ENCODE results near the gene DNAJC16. TPM values are rescaled to one million over a fixed set of nuclear protein-coding genes. Genes with fewer than 3 reads are reported as not detected.
"Not testable (repeated sequence)": the region's sequence is repeated elsewhere in the genome, so short reads cannot be mapped to it uniquely, and the experiment has no call there.

Gene DNAJC16
- polyA plus RNA-seq, 1 donor (not counting 4 experiments of a cell fraction or from before 2014, with no cell fraction given), result 13.7 TPM

GRCh38 chr1:15477646-15478212, 48.9 kb upstream of the DNAJC16 start:
- Histone ChIP-seq H3K36me3 (ENCODE audit: control insufficient read depth in 2 of 2, extremely low read depth in 1 of 2, insufficient read depth in 2 of 2, low read length in 2 of 2) (no peaks in the 10 kb centered on the region), H3K27me3 (ENCODE audit: control insufficient read depth, extremely low read depth, insufficient read depth, low read length) (no peaks in the 10 kb centered on the region), H3K4me2 (ENCODE audit: control insufficient read depth, extremely low read depth, insufficient read depth, low read depth, low read length) (no peak overlapping the region), H3K4me3 (ENCODE audit: control insufficient read depth in 2 of 3, extremely low read depth in 1 of 3, insufficient read depth in 2 of 3, low read depth in 1 of 3, low read length in 3 of 3) (no peak overlapping the region), H3K9me3 (ENCODE audit: control insufficient read depth, low read depth, low read length) (no peaks in the 10 kb centered on the region), H3K4me1 (ENCODE audit: control insufficient read depth, extremely low read depth, insufficient read depth, low read length) (no peaks in the 10 kb centered on the region), H3K9me1 (ENCODE audit: control insufficient read depth, extremely low read depth, insufficient read depth, low read length) (no peaks in the 10 kb centered on the region), H4K20me1 (ENCODE audit: control insufficient read depth, extremely low read depth, insufficient read depth, low read length) (no peaks in the 10 kb centered on the region), H3K27ac (ENCODE audit: control insufficient read depth, insufficient read depth, low read length) (no peak overlapping the region), H3K9ac (ENCODE audit: control insufficient read depth, extremely low read depth, insufficient read depth, low read length) (no peak overlapping the region), H2AFZ (ENCODE audit: control insufficient read depth, low read length) (no peak overlapping the region), H3K79me2 (ENCODE audit: control insufficient read depth, insufficient read depth, low read length) (no peaks in the 10 kb centered on the region)
- no peak for TF ChIP-seq EZH2 (IDR thresholded peaks at IDR 0.05; ENCODE audit: low read length)
- DNase-seq (ENCODE audit: low read depth, low spot score) (no peak), FAIRE-seq (no peak)
- dilution Hi-C loops (cut with MboI; ENCODE audit: extremely low pct_ligation_motif_present, low sequenced_read_pairs), result no loop called here

DNA sequence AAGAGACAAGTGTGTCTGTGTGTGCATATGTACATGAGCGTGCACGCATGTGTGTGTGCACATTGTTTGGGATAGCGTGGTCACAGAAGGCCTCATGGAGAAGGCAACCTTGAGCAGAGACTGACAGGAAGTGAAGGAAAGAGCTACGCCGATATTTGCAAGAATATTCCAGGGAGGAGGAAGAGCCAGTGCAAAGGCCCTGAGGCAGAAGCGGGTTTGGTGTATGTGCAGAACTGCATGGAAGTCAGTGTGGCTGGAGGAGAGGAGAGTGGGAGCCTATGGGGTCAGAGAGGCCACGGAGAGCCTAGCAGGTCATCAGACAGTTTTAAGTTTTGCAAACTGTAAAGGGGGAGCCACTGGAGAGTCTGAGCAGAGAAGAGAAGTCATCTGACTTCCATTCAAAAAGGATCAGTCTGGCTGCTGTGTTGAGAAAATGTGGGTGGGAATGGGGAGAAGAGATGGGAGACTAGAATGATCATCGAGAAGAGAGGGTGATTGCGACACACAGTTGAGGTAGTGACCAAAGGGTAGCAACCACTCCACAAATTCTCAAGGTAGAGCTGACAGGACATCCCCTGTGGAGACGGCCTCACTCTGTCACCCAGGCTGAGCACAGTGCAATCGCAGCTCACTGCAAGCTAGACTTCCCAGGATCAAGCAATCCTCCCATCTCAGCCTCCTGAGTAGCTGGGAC, 46.8 kb upstream of the DNAJC16 start:
- H3K79me2 ChIP-seq (ENCODE audit: control insufficient read depth, insufficient read depth, low read length), result no peaks in the 10 kb centered on the region
- no peak overlapping the region for H3K9ac ChIP-seq (ENCODE audit: control insufficient read depth, extremely low read depth, insufficient read depth, low read length)
- dilution Hi-C loops (cut with MboI; ENCODE audit: extremely low pct_ligation_motif_present, low sequenced_read_pairs), result no loop called here
- FAIRE-seq (no peak), DNase-seq (ENCODE audit: low read depth, low spot score) (no peak)
- no peaks in the 10 kb centered on the region for H3K9me3 ChIP-seq (ENCODE audit: control insufficient read depth, low read depth, low read length)
- H3K4me3 ChIP-seq (ENCODE audit: control insufficient read depth in 2 of 3, extremely low read depth in 1 of 3, insufficient read depth in 2 of 3, low read depth in 1 of 3, low read length in 3 of 3), result no peak overlapping the region
- no peaks in the 10 kb centered on the region for H3K9me1 ChIP-seq (ENCODE audit: control insufficient read depth, extremely low read depth, insufficient read depth, low read length)
- peaks cover 2% of the 10 kb centered on the region for H3K4me1 ChIP-seq (ENCODE audit: control insufficient read depth, extremely low read depth, insufficient read depth, low read length)
- H3K36me3 ChIP-seq (ENCODE audit: control insufficient read depth in 2 of 2, extremely low read depth in 1 of 2, insufficient read depth in 2 of 2, low read length in 2 of 2), result no peaks in the 10 kb centered on the region
- no peaks in the 10 kb centered on the region for H4K20me1 ChIP-seq (ENCODE audit: control insufficient read depth, extremely low read depth, insufficient read depth, low read length)
- TF ChIP-seq, protein P1, sequence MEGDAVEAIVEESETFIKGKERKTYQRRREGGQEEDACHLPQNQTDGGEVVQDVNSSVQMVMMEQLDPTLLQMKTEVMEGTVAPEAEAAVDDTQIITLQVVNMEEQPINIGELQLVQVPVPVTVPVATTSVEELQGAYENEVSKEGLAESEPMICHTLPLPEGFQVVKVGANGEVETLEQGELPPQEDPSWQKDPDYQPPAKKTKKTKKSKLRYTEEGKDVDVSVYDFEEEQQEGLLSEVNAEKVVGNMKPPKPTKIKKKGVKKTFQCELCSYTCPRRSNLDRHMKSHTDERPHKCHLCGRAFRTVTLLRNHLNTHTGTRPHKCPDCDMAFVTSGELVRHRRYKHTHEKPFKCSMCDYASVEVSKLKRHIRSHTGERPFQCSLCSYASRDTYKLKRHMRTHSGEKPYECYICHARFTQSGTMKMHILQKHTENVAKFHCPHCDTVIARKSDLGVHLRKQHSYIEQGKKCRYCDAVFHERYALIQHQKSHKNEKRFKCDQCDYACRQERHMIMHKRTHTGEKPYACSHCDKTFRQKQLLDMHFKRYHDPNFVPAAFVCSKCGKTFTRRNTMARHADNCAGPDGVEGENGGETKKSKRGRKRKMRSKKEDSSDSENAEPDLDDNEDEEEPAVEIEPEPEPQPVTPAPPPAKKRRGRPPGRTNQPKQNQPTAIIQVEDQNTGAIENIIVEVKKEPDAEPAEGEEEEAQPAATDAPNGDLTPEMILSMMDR (optimal IDR thresholded peaks at IDR 0.05 in 1 of 3, IDR thresholded peaks at IDR 0.05 in 1 of 3, conservative IDR thresholded peaks at IDR 0.05 in 1 of 3; ENCODE audit: extremely low read depth in 1 of 3, insufficient read depth in 2 of 3, low read length in 3 of 3), result no peak
- no peak for TF ChIP-seq EZH2 (IDR thresholded peaks at IDR 0.05; ENCODE audit: low read length)
- H3K4me2 ChIP-seq (ENCODE audit: control insufficient read depth, extremely low read depth, insufficient read depth, low read depth, low read length), result no peak overlapping the region
- H3K27ac ChIP-seq (ENCODE audit: control insufficient read depth, insufficient read depth, low read length), result no peak overlapping the region
- no peak overlapping the region for H2AFZ ChIP-seq (ENCODE audit: control insufficient read depth, low read length)
- no peaks in the 10 kb centered on the region for H3K27me3 ChIP-seq (ENCODE audit: control insufficient read depth, extremely low read depth, insufficient read depth, low read length)

DNA sequence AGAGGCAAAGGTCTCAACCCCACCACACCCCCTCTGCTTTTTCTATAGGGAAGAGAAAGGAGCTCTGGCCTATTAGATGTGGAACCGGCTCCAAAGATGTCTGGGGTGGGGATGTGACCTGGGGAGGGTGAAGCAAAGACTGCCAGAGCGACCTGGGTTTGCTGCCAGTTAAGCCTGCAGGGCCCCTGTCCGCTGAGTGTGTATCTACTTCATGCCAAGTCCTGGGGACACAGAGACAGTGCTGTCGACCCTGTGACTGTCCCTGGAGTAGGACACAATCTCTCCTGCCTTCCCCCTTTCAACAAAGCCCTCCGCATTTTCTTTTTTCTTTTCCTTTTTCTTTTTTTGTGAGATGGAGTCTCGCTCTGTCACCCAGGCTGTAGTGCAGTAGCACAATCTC, 44.2 kb upstream of the DNAJC16 start:
- H3K9me3 ChIP-seq (ENCODE audit: control insufficient read depth, low read depth, low read length); FAIRE-seq; H3K79me2 ChIP-seq (ENCODE audit: control insufficient read depth, insufficient read depth, low read length); H3K4me1 ChIP-seq (ENCODE audit: control insufficient read depth, extremely low read depth, insufficient read depth, low read length); H3K36me3 ChIP-seq (ENCODE audit: control insufficient read depth in 2 of 2, extremely low read depth in 1 of 2, insufficient read depth in 2 of 2, low read length in 2 of 2); H3K4me3 ChIP-seq (ENCODE audit: control insufficient read depth in 2 of 3, extremely low read depth in 1 of 3, insufficient read depth in 2 of 3, low read depth in 1 of 3, low read length in 3 of 3); H3K4me2 ChIP-seq (ENCODE audit: control insufficient read depth, extremely low read depth, insufficient read depth, low read depth, low read length); H3K27ac ChIP-seq (ENCODE audit: control insufficient read depth, insufficient read depth, low read length); H2AFZ ChIP-seq (ENCODE audit: control insufficient read depth, low read length); H3K9ac ChIP-seq (ENCODE audit: control insufficient read depth, extremely low read depth, insufficient read depth, low read length); DNase-seq (ENCODE audit: low read depth, low spot score); H3K27me3 ChIP-seq (ENCODE audit: control insufficient read depth, extremely low read depth, insufficient read depth, low read length); dilution Hi-C loops (cut with MboI; ENCODE audit: extremely low pct_ligation_motif_present, low sequenced_read_pairs); H4K20me1 ChIP-seq (ENCODE audit: control insufficient read depth, extremely low read depth, insufficient read depth, low read length); H3K9me1 ChIP-seq (ENCODE audit: control insufficient read depth, extremely low read depth, insufficient read depth, low read length): not testable (repeated sequence)

GRCh38 chr1:15482983-15483543, 43.6 kb upstream of the DNAJC16 start:
- H3K4me3 ChIP-seq (ENCODE audit: control insufficient read depth in 2 of 3, extremely low read depth in 1 of 3, insufficient read depth in 2 of 3, low read depth in 1 of 3, low read length in 3 of 3); H3K27ac ChIP-seq (ENCODE audit: control insufficient read depth, insufficient read depth, low read length); H3K9me1 ChIP-seq (ENCODE audit: control insufficient read depth, extremely low read depth, insufficient read depth, low read length); H3K4me1 ChIP-seq (ENCODE audit: control insufficient read depth, extremely low read depth, insufficient read depth, low read length); H4K20me1 ChIP-seq (ENCODE audit: control insufficient read depth, extremely low read depth, insufficient read depth, low read length); H3K9ac ChIP-seq (ENCODE audit: control insufficient read depth, extremely low read depth, insufficient read depth, low read length); H3K9me3 ChIP-seq (ENCODE audit: control insufficient read depth, low read depth, low read length); H2AFZ ChIP-seq (ENCODE audit: control insufficient read depth, low read length); H3K27me3 ChIP-seq (ENCODE audit: control insufficient read depth, extremely low read depth, insufficient read depth, low read length); dilution Hi-C loops (cut with MboI; ENCODE audit: extremely low pct_ligation_motif_present, low sequenced_read_pairs); DNase-seq (ENCODE audit: low read depth, low spot score); H3K36me3 ChIP-seq (ENCODE audit: control insufficient read depth in 2 of 2, extremely low read depth in 1 of 2, insufficient read depth in 2 of 2, low read length in 2 of 2); H3K4me2 ChIP-seq (ENCODE audit: control insufficient read depth, extremely low read depth, insufficient read depth, low read depth, low read length); H3K79me2 ChIP-seq (ENCODE audit: control insufficient read depth, insufficient read depth, low read length): not testable (repeated sequence)
- peak; percentile 68 for FAIRE-seq

Measured in keratinocyte (primary cell).